HG03103 (cell line): ENCODE results near the gene AQP12A.
"Not testable (repeated sequence)": the region's sequence is repeated elsewhere in the genome, so short reads cannot be mapped to it uniquely, and the experiment has no call there.

Experiments
- ATAC-seq: cut with Tn5 transposase; IDR thresholded peaks from one replicate; pipeline ENCODE4 v1.9.1; 2021; ENCODE audit warnings: low read depth; ENCODE audit not compliant: unreplicated experiment

Gene AQP12A

GRCh38 chr2:240686460-240686859 is 5.2 kb upstream of the AQP12A start:
- ATAC-seq: no peak

GRCh38 chr2:240687045-240687740 is 4.5 kb upstream of the AQP12A start:
- no peak for ATAC-seq

GRCh38 chr2:240687741-240688552 is 3.7 kb upstream of the AQP12A start:
- ATAC-seq: no peak

- ATAC-seq: no peak
These were observed 3.1 kb upstream of the AQP12A start for GRCh38 chr2:240688553-240688919.

- no peak for ATAC-seq
These were observed 1.7 kb upstream of the AQP12A start for GRCh38 chr2:240689975-240690374.

GRCh38 chr2:240690421-240691074 is 1.1 kb upstream of the AQP12A start:
- not testable (repeated sequence) for ATAC-seq

GRCh38 chr2:240691075-240691427 is 615 bp upstream of the AQP12A start:
- ATAC-seq: not testable (repeated sequence)

- not testable (repeated sequence) for ATAC-seq
These were observed 1.2 kb downstream of the AQP12A start for GRCh38 chr2:240692583-240693561.

- not testable (repeated sequence) for ATAC-seq
These were observed 2.6 kb downstream of the AQP12A start for GRCh38 chr2:240694304-240694703.

- ATAC-seq: not testable (repeated sequence)
These were observed 3.9 kb downstream of the AQP12A start for GRCh38 chr2:240695593-240695992.

- ATAC-seq: not testable (repeated sequence)
These were observed 4.8 kb downstream of the AQP12A start for GRCh38 chr2:240696469-240696868.

GRCh38 chr2:240698852-240699561 is 7.3 kb downstream of the AQP12A start:
- not testable (repeated sequence) for ATAC-seq

GRCh38 chr2:240699835-240700234 is 8.2 kb downstream of the AQP12A start:
- ATAC-seq: not testable (repeated sequence)

GRCh38 chr2:240700616-240701015 is 8.9 kb downstream of the AQP12A start:
- not testable (repeated sequence) for ATAC-seq

- ATAC-seq: no peak
These were observed 9.5 kb downstream of the AQP12A start for GRCh38 chr2:240701091-240701735.

GRCh38 chr2:240701736-240702639 is 10.3 kb downstream of the AQP12A start:
- no peak for ATAC-seq

GRCh38 chr2:240702640-240703011 is 11.0 kb downstream of the AQP12A start:
- no peak for ATAC-seq
